Kidney (tissue), 14 donors: ENCODE results near the gene KIF18A. TPM values are rescaled to one million over a fixed set of nuclear protein-coding genes. Genes with fewer than 3 reads are reported as not detected.
"Not testable (repeated sequence)": the region's sequence is repeated elsewhere in the genome, so short reads cannot be mapped to it uniquely, and the experiment has no call there.

Experiments
- DNase-seq, 5 donors: peaks; one replicate each; pipeline ENCODE4 v3.0.0-alpha.2; 2013 to 2020
- FAIRE-seq: peaks from 2 replicates; lab custom pipeline; 2012; peaks lifted over from hg19 to GRCh38; lab: Jason Lieb, UNC
- H3K27ac ChIP-seq, 2 donors: one replicate each; pipeline ENCODE4 v1.7.0; 2013; ENCODE audit warnings: low read depth in 2 of 2, low read length in 2 of 2, inconsistent platforms in 1 of 2
- H3K27me3 ChIP-seq: one replicate; pipeline ENCODE4 v1.7.1; 2013; ENCODE audit warnings: low read length, inconsistent platforms; ENCODE audit not compliant: control insufficient read depth, insufficient read depth
- H3K36me3 ChIP-seq, 3 donors: one replicate each; pipeline versions ENCODE4 v1.7.0 to v1.7.1; 2013; ENCODE audit warnings: low read length in 3 of 3, control low read depth in 1 of 3, inconsistent platforms in 1 of 3; ENCODE audit not compliant: insufficient read depth in 3 of 3, control insufficient read depth in 2 of 3
- H3K4me1 ChIP-seq, 3 donors: one replicate each; pipeline versions ENCODE4 v1.7.0 to v1.7.1; 2013; ENCODE audit warnings: low read length in 3 of 3, inconsistent platforms in 1 of 3, low read depth in 1 of 3; ENCODE audit not compliant: control insufficient read depth in 2 of 3, insufficient read depth in 2 of 3
- H3K4me3 ChIP-seq, 3 donors: one replicate each; pipeline versions ENCODE4 v1.7.0 to v1.8.1; 2013; ENCODE audit warnings: low read length in 3 of 3, control low read depth in 1 of 3, inconsistent platforms in 1 of 3
- H3K9ac ChIP-seq, 3 donors: one replicate each; pipeline versions ENCODE4 v1.7.0 to v1.7.1; 2013; ENCODE audit warnings: low read length in 3 of 3, control low read depth in 1 of 3, inconsistent platforms in 1 of 3
- H3K9me3 ChIP-seq, 3 donors: one replicate each; pipeline versions ENCODE4 v1.7.0 to v1.7.1; 2013; ENCODE audit warnings: low read length in 3 of 3, control low read depth in 1 of 3, inconsistent platforms in 1 of 3; ENCODE audit not compliant: control insufficient read depth in 2 of 3, insufficient read depth in 1 of 3
- CTCF ChIP-seq: IDR thresholded peaks from 3 replicates; pipeline ENCODE4 v1.5.1; 2012; ENCODE audit warnings: mild to moderate bottlenecking, moderate library complexity, borderline replicate concordance; ENCODE audit not compliant: insufficient read depth; ENCODE audit errors: extremely low read depth
- intact Hi-C: fragments of 100-400 bp; cut with DNase I; formaldehyde crosslinking; loops from one replicate; pipeline ENCODE4 v1.11.1; 2022
- polyA plus RNA-seq: library from polyadenylated mRNA; stranded (reverse); fragments of 350-450 nt; fragmentation: Illumina TruSeq; extraction: RNeasy Lipid Tissue Mini Kit (QIAGEN cat#74804); gene quantifications from one replicate; pipeline ENCODE4 v1.2.3, GENCODE V29; 2014; ENCODE audit warnings: low read depth, low replicate concordance; ENCODE audit not compliant: insufficient read depth
- total RNA-seq: library from RNA; stranded (reverse); fragmentation: NEBNext Ultra II Directional; extraction: Animal tissue kit (Norgen Biotek cat#: 25700); gene quantifications from one replicate; pipeline ENCODE4 v1.2.1, GENCODE V29; 2021
- donor health status: control.
- donor health status: control.
- donor health status: control.
- donor health status: control.
- donor health status: control.
- donor health status: DM: yes; HTN: yes; CAD: no.
- donor health status: Normal renal cell carcinoma (clear cell type).

The KIF18A gene
- total and polyA plus RNA-seq, 2 donors from 2014 or later, result 0.39 to 0.50 TPM

- Histone ChIP-seq H3K27me3 (no peaks in the 10 kb centered on the region), H3K9me3 (peaks cover 0 to 23% (median 4%) of the 10 kb centered on the region in 3 donors), H3K4me3 (no peak overlapping the region), H3K27ac (no peak overlapping the region), H3K4me1 (no peaks in the 10 kb centered on the region), H3K9ac (no peak overlapping the region), H3K36me3 (peaks cover 0 to 2% (median 0%) of the 10 kb centered on the region in 3 donors)
- no peak for FAIRE-seq
- intact Hi-C loops, result no loop called here
- TF ChIP-seq CTCF, result no peak
- no peak for DNase-seq
Observed at GRCh38 chr11:28137366-28137765, 29.4 kb upstream of the KIF18A start.

- DNase-seq, intact Hi-C loops, FAIRE-seq, H3K4me1 ChIP-seq, H3K27me3 ChIP-seq, H3K27ac ChIP-seq, H3K36me3 ChIP-seq, H3K9ac ChIP-seq, H3K4me3 ChIP-seq: not testable (repeated sequence)
- peaks cover 0 to 22% (median 4%) of the 10 kb centered on the region in 3 donors for H3K9me3 ChIP-seq
Observed at GRCh38 chr11:28136157-28136556, 28.2 kb upstream of the KIF18A start.

- no peak overlapping the region for H3K4me3 ChIP-seq
- H3K36me3 ChIP-seq, result peaks cover 0 to 2% (median 0%) of the 10 kb centered on the region in 3 donors
- FAIRE-seq (no peak), DNase-seq (no peak)
- intact Hi-C loops, result no loop called here
- H3K9me3 ChIP-seq, result no peaks in the 10 kb centered on the region
- no peak overlapping the region for H3K27ac ChIP-seq
- no peaks in the 10 kb centered on the region for H3K27me3 ChIP-seq
- TF ChIP-seq CTCF, result no peak
- H3K4me1 ChIP-seq, result no peaks in the 10 kb centered on the region
- H3K9ac ChIP-seq, result no peak overlapping the region
Observed at GRCh38 chr11:28133146-28133545, 25.2 kb upstream of the KIF18A start.

- TF ChIP-seq CTCF, result no peak
- no peak overlapping the region for H3K27ac ChIP-seq
- FAIRE-seq (peak; percentile 35), DNase-seq (no peak)
- H3K9ac ChIP-seq, result no peak overlapping the region
- H3K36me3 ChIP-seq, result peaks cover 0 to 2% (median 0%) of the 10 kb centered on the region in 3 donors
- H3K9me3 ChIP-seq, result no peaks in the 10 kb centered on the region
- H3K4me3 ChIP-seq, result no peak overlapping the region
- no peaks in the 10 kb centered on the region for H3K4me1 ChIP-seq
- intact Hi-C loops, result no loop called here
- H3K27me3 ChIP-seq, result no peaks in the 10 kb centered on the region
Observed at GRCh38 chr11:28132548-28132947, 24.6 kb upstream of the KIF18A start.
